Measurements from ENCODE around the gene IDI1.

Gene IDI1

GRCh38 chr10:1063232-1063865, 14.4 kb upstream of the IDI1 start:
- no peak for DNase-seq (ENCODE audit: low read depth)
- H3K4me3 ChIP-seq (ENCODE audit: low read depth, low read length): no peak overlapping the region
- no peak for TF ChIP-seq CTCF (IDR thresholded peaks at IDR 0.05; ENCODE audit: low read depth, low read length, missing control alignments)

GRCh38 chr10:1061930-1062774, 13.2 kb upstream of the IDI1 start:
- no peak overlapping the region for H3K4me3 ChIP-seq (ENCODE audit: low read depth, low read length)
- DNase-seq (ENCODE audit: low read depth): no peak
- TF ChIP-seq CTCF (IDR thresholded peaks at IDR 0.05; ENCODE audit: low read depth, low read length, missing control alignments): no peak

GRCh38 chr10:1059902-1060301, 11.0 kb upstream of the IDI1 start:
- DNase-seq (ENCODE audit: low read depth): no peak
- no peak overlapping the region for H3K4me3 ChIP-seq (ENCODE audit: low read depth, low read length)
- TF ChIP-seq CTCF (IDR thresholded peaks at IDR 0.05; ENCODE audit: low read depth, low read length, missing control alignments): no peak

- no peak for TF ChIP-seq CTCF (IDR thresholded peaks at IDR 0.05; ENCODE audit: low read depth, low read length, missing control alignments)
- no peak for DNase-seq (ENCODE audit: low read depth)
- H3K4me3 ChIP-seq (ENCODE audit: low read depth, low read length): peak overlapping the region; percentile 92
These were observed 9.1 kb upstream of the IDI1 start for GRCh38 chr10:1058017-1058416.

- peak overlapping the region; percentile 92 for H3K4me3 ChIP-seq (ENCODE audit: low read depth, low read length)
- no peak for TF ChIP-seq CTCF (IDR thresholded peaks at IDR 0.05; ENCODE audit: low read depth, low read length, missing control alignments)
- no peak for DNase-seq (ENCODE audit: low read depth)
These were observed 8.3 kb upstream of the IDI1 start for GRCh38 chr10:1057106-1057657.

- no peak for DNase-seq (ENCODE audit: low read depth)
- no peak for TF ChIP-seq CTCF (IDR thresholded peaks at IDR 0.05; ENCODE audit: low read depth, low read length, missing control alignments)
- peak within 1 kb of the TSS; percentile 92 for H3K4me3 ChIP-seq (ENCODE audit: low read depth, low read length)
These were observed 7.6 kb upstream of the IDI1 start, which contains the start of gene WDR37 for GRCh38 chr10:1056326-1057105. WDR37 (plus strand) TSS chr10:1056385; CDS start chr10:1072156, 15,771 bp downstream.

Measured in GM12864 (cell line).